ENCODE measurements around the gene MARVELD1. TPM values are rescaled to one million over a fixed set of nuclear protein-coding genes. Genes with fewer than 3 reads are reported as not detected.

Gene MARVELD1
- total and polyA plus RNA-seq, 2 of the 13 experiments (the other 11 are each of a cell fraction or from before 2014, with no cell fraction given), result not detected

DNA sequence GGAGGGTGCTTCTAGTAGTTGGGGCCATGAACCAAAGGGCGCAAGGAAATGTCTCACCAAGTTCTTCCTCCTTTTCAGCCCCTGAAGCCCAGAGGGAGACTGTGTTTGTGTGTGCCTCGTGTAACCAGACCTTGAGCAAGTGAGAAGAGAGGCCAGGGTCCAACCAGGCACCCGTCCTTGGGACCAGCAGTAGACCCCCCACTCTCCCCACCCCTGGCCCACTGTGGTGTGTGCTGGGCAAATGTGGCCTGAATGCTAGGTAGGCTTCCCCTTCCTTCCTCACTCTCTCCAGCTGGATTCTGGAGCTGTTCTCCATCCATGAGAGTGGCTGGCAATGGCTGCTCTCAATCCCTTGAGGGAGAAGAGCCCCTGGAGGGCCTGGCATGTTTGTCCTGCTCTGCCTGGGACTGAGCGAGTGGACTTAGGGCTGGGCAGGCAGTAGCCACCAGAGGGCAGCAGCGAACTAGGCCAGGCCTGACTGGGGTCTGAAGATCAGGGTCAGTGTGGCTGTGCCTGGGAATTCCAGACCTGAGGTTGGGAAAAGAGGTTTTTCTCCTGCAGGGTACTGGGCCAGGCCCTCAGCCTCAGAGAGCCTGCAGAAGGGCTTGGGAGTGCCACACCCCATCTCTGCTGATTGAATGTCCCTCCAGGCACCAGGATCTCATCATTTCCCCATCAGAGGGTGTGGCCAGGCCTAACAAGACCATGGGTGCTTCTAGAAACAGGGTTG, 45.8 kb downstream of the MARVELD1 start (continued):
- TF ChIP-seq, protein P1, sequence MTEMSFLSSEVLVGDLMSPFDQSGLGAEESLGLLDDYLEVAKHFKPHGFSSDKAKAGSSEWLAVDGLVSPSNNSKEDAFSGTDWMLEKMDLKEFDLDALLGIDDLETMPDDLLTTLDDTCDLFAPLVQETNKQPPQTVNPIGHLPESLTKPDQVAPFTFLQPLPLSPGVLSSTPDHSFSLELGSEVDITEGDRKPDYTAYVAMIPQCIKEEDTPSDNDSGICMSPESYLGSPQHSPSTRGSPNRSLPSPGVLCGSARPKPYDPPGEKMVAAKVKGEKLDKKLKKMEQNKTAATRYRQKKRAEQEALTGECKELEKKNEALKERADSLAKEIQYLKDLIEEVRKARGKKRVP (CRISPR knock-in tag; IDR thresholded peaks at IDR 0.05), result no peak
- TF ChIP-seq, protein P2, sequence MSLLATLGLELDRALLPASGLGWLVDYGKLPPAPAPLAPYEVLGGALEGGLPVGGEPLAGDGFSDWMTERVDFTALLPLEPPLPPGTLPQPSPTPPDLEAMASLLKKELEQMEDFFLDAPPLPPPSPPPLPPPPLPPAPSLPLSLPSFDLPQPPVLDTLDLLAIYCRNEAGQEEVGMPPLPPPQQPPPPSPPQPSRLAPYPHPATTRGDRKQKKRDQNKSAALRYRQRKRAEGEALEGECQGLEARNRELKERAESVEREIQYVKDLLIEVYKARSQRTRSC (CRISPR knock-in tag; IDR thresholded peaks at IDR 0.05; ENCODE audit: low read depth), result no peak
- TF ChIP-seq, protein P3, sequence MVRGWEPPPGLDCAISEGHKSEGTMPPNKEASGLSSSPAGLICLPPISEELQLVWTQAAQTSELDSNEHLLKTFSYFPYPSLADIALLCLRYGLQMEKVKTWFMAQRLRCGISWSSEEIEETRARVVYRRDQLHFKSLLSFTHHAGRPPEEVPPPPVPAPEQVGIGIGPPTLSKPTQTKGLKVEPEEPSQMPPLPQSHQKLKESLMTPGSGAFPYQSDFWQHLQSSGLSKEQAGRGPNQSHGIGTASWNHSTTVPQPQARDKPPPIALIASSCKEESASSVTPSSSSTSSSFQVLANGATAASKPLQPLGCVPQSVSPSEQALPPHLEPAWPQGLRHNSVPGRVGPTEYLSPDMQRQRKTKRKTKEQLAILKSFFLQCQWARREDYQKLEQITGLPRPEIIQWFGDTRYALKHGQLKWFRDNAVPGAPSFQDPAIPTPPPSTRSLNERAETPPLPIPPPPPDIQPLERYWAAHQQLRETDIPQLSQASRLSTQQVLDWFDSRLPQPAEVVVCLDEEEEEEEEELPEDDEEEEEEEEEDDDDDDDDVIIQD (CRISPR knock-in tag; IDR thresholded peaks at IDR 0.05; ENCODE audit: low read depth), result 0 out of 2 replicates have a peak, but pooled peaks have one; percentile 39
- TF ChIP-seq ZNF75D (CRISPR knock-in tag; IDR thresholded peaks at IDR 0.05; ENCODE audit: borderline replicate concordance), result no peak
- TF ChIP-seq ZNF598 (CRISPR knock-in tag; IDR thresholded peaks at IDR 0.05; ENCODE audit: borderline replicate concordance), result 0 out of 2 replicates have a peak, but pooled peaks have one; percentile 48
- TF ChIP-seq, protein P4, sequence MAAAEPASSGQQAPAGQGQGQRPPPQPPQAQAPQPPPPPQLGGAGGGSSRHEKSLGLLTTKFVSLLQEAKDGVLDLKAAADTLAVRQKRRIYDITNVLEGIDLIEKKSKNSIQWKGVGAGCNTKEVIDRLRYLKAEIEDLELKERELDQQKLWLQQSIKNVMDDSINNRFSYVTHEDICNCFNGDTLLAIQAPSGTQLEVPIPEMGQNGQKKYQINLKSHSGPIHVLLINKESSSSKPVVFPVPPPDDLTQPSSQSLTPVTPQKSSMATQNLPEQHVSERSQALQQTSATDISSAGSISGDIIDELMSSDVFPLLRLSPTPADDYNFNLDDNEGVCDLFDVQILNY (CRISPR knock-in tag; conservative IDR thresholded peaks at IDR 0.05), result no peak
- TF ChIP-seq ZNF543 (CRISPR knock-in tag; IDR thresholded peaks at IDR 0.05), result 0 out of 2 replicates have a peak, but pooled peaks have one; percentile 32
- TF ChIP-seq, protein P5, sequence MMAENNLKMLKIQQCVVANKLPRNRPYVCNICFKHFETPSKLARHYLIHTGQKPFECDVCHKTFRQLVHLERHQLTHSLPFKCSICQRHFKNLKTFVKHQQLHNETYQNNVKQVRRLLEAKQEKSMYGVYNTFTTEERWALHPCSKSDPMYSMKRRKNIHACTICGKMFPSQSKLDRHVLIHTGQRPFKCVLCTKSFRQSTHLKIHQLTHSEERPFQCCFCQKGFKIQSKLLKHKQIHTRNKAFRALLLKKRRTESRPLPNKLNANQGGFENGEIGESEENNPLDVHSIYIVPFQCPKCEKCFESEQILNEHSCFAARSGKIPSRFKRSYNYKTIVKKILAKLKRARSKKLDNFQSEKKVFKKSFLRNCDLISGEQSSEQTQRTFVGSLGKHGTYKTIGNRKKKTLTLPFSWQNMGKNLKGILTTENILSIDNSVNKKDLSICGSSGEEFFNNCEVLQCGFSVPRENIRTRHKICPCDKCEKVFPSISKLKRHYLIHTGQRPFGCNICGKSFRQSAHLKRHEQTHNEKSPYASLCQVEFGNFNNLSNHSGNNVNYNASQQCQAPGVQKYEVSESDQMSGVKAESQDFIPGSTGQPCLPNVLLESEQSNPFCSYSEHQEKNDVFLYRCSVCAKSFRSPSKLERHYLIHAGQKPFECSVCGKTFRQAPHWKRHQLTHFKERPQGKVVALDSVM (CRISPR knock-in tag; IDR thresholded peaks at IDR 0.05), result no peak
- TF ChIP-seq SPEN (CRISPR knock-in tag; IDR thresholded peaks at IDR 0.05; ENCODE audit: low read depth), result peak; percentile 43; the same call in 1 of the 2 replicates
- no peak for TF ChIP-seq FIP1L1 (IDR thresholded peaks at IDR 0.05; ENCODE audit: borderline replicate concordance, insufficient read depth, low read depth, low read length)
- no peak for TF ChIP-seq MEIS2 (CRISPR knock-in tag; IDR thresholded peaks at IDR 0.05)
- no peak for TF ChIP-seq ZNF569 (CRISPR knock-in tag; IDR thresholded peaks at IDR 0.05; ENCODE audit: borderline replicate concordance)
- 0 out of 2 replicates have a peak, but pooled peaks have one; percentile 18 for TF ChIP-seq BCL6 (CRISPR knock-in tag; IDR thresholded peaks at IDR 0.05)
- TF ChIP-seq RFX5 (IDR thresholded peaks at IDR 0.05; ENCODE audit: low read depth, low read length), result no peak
- 0 out of 2 replicates have a peak, but pooled peaks have one; percentile 40 for TF ChIP-seq ZSCAN29 (CRISPR knock-in tag; conservative IDR thresholded peaks at IDR 0.05)
- peak; percentile 76 for TF ChIP-seq GATAD2A (CRISPR knock-in tag; IDR thresholded peaks at IDR 0.05)
- TF ChIP-seq, protein P6, sequence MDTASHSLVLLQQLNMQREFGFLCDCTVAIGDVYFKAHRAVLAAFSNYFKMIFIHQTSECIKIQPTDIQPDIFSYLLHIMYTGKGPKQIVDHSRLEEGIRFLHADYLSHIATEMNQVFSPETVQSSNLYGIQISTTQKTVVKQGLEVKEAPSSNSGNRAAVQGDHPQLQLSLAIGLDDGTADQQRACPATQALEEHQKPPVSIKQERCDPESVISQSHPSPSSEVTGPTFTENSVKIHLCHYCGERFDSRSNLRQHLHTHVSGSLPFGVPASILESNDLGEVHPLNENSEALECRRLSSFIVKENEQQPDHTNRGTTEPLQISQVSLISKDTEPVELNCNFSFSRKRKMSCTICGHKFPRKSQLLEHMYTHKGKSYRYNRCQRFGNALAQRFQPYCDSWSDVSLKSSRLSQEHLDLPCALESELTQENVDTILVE (CRISPR knock-in tag; IDR thresholded peaks at IDR 0.05), result no peak
- TF ChIP-seq, protein P7, sequence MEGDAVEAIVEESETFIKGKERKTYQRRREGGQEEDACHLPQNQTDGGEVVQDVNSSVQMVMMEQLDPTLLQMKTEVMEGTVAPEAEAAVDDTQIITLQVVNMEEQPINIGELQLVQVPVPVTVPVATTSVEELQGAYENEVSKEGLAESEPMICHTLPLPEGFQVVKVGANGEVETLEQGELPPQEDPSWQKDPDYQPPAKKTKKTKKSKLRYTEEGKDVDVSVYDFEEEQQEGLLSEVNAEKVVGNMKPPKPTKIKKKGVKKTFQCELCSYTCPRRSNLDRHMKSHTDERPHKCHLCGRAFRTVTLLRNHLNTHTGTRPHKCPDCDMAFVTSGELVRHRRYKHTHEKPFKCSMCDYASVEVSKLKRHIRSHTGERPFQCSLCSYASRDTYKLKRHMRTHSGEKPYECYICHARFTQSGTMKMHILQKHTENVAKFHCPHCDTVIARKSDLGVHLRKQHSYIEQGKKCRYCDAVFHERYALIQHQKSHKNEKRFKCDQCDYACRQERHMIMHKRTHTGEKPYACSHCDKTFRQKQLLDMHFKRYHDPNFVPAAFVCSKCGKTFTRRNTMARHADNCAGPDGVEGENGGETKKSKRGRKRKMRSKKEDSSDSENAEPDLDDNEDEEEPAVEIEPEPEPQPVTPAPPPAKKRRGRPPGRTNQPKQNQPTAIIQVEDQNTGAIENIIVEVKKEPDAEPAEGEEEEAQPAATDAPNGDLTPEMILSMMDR (CRISPR knock-in tag; IDR thresholded peaks at IDR 0.05), result peak; percentile 99
- peak; percentile 51 for TF ChIP-seq ZMYM4 (CRISPR knock-in tag; IDR thresholded peaks at IDR 0.05)

Data from HepG2 (cell line).